Activated CD8-positive, alpha-beta T cell treated with anti-CD3 and anti-CD28 coated beads, Interleukin-2, amount 10 ng/mL, durations not matched to agents 7 days and 5 days (primary cell): ENCODE results near the gene LBHD2. TPM values are rescaled to one million over a fixed set of nuclear protein-coding genes. Genes with fewer than 3 reads are reported as not detected.

Experiments used
- ATAC-seq: fragments of 150-1000 bp; cut with Tn5 transposase; one replicate; pipeline ENCODE4 v1.10.0; 2021; ENCODE audit warnings: moderate library complexity
- CTCF ChIA-PET: fragments of 350-600 bp; sonication (Branson Sonifier 250); formaldehyde crosslinking; loops from one replicate; lab custom pipeline; 2021; ENCODE audit warnings: antibody characterized with exemption; lab: Charles Lee
- POLR2A ChIA-PET: fragments of 350-600 bp; sonication (Branson Sonifier 250); formaldehyde crosslinking; loops from one replicate; lab custom pipeline; 2021; ENCODE audit warnings: antibody characterized with exemption; lab: Charles Lee
- DNase-seq: peaks from one replicate; pipeline ENCODE4 v3.0.0-alpha.2; 2020
- H3K27ac Mint-ChIP-seq: one replicate; pipeline ENCODE4 v1.8.0; 2021; ENCODE audit warnings: mild to moderate bottlenecking, mixed read lengths
- H3K27me3 Mint-ChIP-seq: one replicate; pipeline ENCODE4 v1.8.0; 2021; ENCODE audit warnings: low read depth, mixed read lengths
- H3K36me3 Mint-ChIP-seq: one replicate; pipeline ENCODE4 v1.8.0; 2021; ENCODE audit warnings: low read depth, mixed read lengths
- H3K4me1 Mint-ChIP-seq: one replicate; pipeline ENCODE4 v1.8.0; 2021; ENCODE audit warnings: low read depth, mixed read lengths
- H3K4me3 Mint-ChIP-seq: one replicate; pipeline ENCODE4 v1.8.0; 2021; ENCODE audit warnings: mild to moderate bottlenecking, mixed read lengths
- H3K9me3 Mint-ChIP-seq: one replicate; pipeline ENCODE4 v1.8.0; 2022; ENCODE audit warnings: mixed read lengths; ENCODE audit not compliant: insufficient read depth
- total RNA-seq, 2 experiments: library from RNA; stranded (reverse); gene quantifications; one replicate each; pipeline ENCODE4 v1.2.3, GENCODE V29; 2021

LBHD2 gene
- total RNA-seq, 2 experiments from 2014 or later = not detected

DNA sequence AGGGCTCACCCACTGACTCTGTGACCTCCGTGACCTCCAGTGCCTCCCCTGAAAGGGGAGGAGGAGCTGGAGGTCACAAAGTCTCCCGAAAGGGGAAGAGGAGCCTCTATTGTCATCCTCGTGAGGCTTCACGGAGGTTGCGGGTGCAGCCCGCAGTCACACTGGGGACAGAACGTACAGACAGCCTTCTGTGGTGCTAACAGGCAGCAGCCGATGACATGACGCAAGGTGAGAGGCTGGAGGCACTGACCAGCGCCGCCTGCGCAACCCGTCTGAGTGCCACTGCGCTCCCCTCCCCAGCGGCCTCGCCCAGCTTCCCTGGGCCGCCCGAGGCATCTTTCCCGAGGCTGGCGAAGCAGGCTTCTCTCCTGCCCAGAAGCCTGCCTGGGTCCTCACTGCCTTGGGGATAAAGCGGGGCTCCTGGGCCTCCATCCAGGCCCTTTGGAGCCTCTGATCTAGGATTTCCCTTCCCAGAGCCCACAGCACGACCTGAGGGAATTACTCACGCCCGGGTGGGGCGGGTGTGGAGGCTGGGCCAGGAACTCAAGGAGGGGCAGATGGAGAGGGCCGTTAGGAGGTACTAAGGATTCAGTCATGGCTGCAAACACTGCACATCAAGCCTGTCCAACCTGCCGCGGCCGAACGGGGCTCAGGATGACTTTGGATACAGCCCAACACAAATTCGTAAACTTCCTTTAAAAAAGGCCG lies 12.3 kb upstream of the LBHD2 start:
- ChIA-PET POLR2A (no interaction called here), CTCF (no interaction called here)
- no peak overlapping the region for H3K4me3 Mint-ChIP-seq

DNA sequence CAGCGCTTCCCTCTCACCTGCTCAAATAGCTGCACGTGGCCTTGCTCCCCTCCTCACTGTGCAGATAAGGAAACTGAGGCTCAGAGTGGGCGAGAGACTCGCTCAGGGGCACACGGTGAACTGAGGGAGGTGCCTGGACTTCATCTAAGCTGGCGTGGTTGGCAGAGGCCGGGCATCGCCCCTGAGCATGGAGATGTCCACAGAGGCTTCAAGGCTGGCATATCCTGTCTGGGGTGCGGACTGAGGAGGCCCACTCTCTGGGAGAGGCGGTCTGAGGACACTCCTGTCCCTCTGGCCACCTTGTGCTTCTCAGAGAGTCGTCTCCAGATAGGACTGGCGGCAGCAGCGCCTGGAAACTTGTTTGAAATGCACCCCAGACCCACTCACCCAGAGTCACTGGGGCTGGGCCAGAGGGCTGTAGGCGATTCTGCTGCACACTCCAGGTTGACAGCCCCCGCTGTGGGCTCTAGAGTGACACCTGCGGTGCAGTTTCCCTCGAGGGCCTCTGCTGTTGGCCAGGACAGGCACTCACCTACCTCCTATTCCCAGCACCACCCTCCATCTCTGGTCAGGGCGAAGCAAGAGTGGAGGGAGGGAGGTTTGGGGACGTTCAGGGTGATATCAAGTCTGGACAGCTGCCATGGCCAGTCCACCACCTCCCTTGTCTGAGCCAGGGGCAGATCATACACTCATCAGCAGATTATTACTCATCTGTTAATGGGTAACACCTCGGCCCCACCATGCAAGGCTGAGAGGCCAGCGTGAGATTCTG lies 11.2 kb upstream of the LBHD2 start:
- Mint-ChIP-seq H3K27me3 (peaks cover 5% of the 10 kb centered on the region), H3K36me3 (no peaks in the 10 kb centered on the region), H3K4me3 (no peak overlapping the region), H3K9me3 (no peaks in the 10 kb centered on the region), H3K4me1 (no peaks in the 10 kb centered on the region), H3K27ac (no peak overlapping the region)
- CTCF ChIA-PET = no interaction called here
- no peak for DNase-seq
- no peak for ATAC-seq
- POLR2A ChIA-PET = no interaction called here

More for the DNA sequence above, 12.3 kb upstream of the LBHD2 start:
- Mint-ChIP-seq H3K9me3 (no peaks in the 10 kb centered on the region), H3K4me1 (no peaks in the 10 kb centered on the region), H3K36me3 (no peaks in the 10 kb centered on the region), H3K27me3 (peaks cover 5% of the 10 kb centered on the region), H3K27ac (no peak overlapping the region)
- ATAC-seq (no peak), DNase-seq (no peak)

DNA sequence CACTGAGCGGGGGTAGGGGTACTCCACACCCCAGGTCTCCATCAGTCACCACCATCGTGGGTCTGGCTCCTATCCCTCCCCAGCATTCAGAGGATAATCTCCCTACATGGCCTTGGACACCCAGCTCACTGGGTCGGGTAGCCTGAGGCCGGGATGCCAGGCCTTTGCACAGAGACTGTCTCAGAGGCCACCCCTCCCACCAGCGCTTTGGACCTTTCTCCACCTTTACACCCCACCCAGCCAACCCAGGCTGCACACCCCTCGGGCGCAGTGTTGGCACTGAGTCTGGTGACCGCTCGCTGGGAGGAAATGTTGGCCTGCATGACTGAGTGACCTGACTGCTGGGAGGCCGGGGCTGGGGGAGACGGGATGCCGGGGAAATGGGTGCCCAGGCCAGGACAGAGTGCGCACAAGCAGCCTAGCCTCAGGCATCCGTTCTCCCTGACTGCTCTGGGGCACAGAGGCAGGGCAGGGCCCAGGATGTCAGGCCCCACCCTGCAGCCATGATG lies 10.6 kb upstream of the LBHD2 start:
- Mint-ChIP-seq H3K27me3 (peaks cover 5% of the 10 kb centered on the region), H3K4me3 (no peak overlapping the region), H3K36me3 (no peaks in the 10 kb centered on the region), H3K27ac (no peak overlapping the region), H3K9me3 (no peaks in the 10 kb centered on the region), H3K4me1 (no peaks in the 10 kb centered on the region)
- CTCF ChIA-PET = interaction anchor here (2.0 kb wide), 1 partner anchor 31 kb away, joined by 9 read pairs; no protein-coding TSS in a partner anchor
- no peak for DNase-seq
- POLR2A ChIA-PET = no interaction called here
- ATAC-seq = no peak

DNA sequence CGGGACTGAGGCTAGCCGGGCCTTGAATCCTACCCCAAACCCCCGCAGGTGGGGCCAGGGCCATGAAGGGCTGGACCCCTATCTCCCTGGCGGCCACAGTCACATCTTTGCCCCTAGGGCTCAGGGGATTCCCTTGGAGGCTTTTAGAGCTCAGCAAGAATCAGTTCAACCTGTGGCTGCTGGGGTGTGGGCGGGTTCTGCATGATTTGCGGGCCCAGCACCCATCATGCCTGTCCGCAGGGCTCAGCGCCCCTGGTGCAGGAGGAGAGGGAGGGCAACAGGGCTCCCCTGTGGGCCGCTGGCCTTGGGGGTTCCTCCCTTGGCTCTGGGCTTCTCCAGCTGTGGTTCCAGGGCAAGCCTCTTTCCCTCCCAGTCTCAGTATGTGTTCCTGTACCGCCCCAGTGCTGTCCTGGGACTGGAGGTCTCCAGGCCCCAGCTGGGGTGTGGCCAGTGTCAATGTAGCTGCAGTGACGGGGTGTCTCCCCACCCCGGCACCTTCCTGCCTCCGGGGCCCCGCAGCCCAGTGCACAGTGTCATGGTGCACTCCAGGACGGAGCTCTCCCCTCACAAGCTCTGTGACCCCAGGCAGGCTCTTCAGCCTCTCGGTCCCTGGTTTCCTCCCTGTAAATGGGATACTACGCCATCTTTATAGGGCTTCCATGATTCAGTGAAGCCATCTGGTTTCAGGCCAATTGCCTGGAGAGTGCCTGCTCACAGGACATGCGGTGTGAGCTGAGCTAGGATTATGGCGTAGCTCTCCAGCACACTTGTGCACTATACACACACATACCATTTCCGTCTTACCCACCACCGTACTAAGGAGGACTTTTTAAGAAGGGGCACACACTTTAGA lies 9.9 kb upstream of the LBHD2 start:
- no peaks in the 10 kb centered on the region for H3K36me3 Mint-ChIP-seq
- ATAC-seq = no peak
- DNase-seq = no peak
- H3K9me3 Mint-ChIP-seq = no peaks in the 10 kb centered on the region
- POLR2A ChIA-PET = no interaction called here
- H3K4me1 Mint-ChIP-seq = no peaks in the 10 kb centered on the region
- H3K27me3 Mint-ChIP-seq = peaks cover 5% of the 10 kb centered on the region
- H3K4me3 Mint-ChIP-seq = no peak overlapping the region
- CTCF ChIA-PET = interaction anchor here (1.0 to 2.0 kb wide), 4 partner anchors 22 to 112 kb away, joined by 3 to 9 read pairs (median 4); no protein-coding TSS in a partner anchor
- no peak overlapping the region for H3K27ac Mint-ChIP-seq

DNA sequence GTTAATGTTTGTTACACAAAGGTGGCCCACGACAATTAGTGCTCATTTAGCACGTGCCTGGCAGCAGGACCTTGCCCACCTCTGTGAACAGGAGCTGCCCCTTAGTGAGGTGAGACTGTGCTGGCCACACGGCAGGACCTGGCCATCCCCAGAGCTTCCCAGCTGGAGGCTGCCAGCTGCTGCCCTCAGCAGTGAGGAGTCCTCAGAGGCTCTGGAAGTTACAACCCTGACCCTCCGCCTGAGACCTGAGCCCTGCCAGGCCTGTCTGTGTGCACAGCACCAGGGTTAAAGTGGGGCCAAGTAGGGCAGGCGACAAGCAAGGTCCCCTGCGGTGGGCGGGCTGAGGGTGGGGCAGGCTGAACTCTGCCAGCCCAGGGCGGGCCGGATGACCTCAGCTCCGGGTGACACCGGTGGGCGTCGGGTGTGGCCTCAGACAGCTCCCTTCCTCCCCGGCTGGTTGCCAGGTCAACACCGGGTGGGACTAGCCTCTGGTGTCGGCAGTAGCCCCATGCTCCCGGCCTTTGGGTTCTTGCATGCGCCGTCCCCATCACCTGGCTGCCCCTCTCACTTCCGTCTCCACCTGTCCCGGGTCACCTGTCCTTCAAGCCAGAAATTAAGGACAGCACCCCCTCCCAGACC lies 9.2 kb upstream of the LBHD2 start:
- no peak for DNase-seq
- Mint-ChIP-seq H3K4me3 (no peak overlapping the region), H3K9me3 (no peaks in the 10 kb centered on the region), H3K27ac (no peak overlapping the region), H3K27me3 (peaks cover 5% of the 10 kb centered on the region), H3K36me3 (no peaks in the 10 kb centered on the region), H3K4me1 (no peaks in the 10 kb centered on the region)
- ChIA-PET POLR2A (no interaction called here), CTCF (interaction anchor here (1.0 to 2.0 kb wide), 4 partner anchors 21 to 111 kb away, joined by 3 to 9 read pairs (median 4); no protein-coding TSS in a partner anchor)
- ATAC-seq = no peak

DNA sequence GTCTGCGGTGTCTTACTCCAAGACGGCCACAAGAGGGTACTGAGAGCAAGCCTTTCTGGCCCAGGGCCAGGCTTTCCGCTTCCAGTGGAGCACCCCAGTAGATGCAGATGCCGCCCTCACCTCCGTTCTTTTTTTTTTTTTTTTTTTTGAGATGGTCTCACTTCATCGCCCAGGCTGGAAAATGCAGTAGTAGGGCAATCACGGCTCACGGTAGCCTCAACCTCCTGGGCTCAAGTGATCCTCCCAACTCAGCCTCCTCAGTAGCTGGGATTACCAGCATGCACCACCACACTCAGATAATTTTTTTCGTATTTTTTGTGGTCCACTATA lies 5.6 kb upstream of the LBHD2 start:
- ATAC-seq = peak; percentile 74
- peaks cover 5% of the 10 kb centered on the region for H3K27me3 Mint-ChIP-seq
- POLR2A ChIA-PET = no interaction called here

DNA sequence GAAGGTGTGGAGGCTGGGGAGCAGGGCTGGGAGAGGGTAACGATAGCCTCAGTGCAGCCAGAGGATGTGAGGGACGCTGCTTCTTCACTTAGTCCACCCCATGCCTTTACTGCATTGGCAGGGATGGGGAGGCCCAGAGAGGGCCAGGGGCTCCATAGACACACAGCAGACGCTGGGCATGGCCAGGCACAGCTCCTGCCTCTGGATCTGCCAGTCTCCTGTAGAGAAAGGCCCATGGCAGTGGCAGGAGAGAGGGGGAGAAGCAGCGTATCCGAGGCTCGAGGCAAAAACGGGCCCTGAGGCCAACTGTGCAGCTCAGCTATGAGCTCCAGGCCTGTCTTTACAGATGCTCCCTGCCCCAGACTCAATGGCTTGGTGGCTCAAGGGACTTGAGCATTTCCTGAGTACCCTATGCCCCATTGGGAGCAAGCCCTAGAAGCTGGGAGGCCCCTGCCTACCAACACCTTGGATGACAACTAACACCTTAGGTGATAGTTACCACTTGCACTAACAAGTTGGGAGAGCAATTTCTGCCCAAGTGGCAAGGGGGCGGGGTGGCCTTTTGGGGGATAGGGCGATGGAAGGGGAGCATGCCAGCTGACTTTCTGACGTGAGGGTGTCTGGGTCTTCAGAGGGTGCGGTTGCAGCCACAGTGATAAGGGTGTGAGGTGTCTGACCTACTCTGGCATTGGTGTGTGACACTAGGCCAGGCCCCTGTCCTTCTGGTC lies 5.0 kb upstream of the LBHD2 start:
- Mint-ChIP-seq H3K27ac (no peak overlapping the region), H3K36me3 (no peaks in the 10 kb centered on the region), H3K9me3 (no peaks in the 10 kb centered on the region), H3K4me3 (no peak overlapping the region), H3K27me3 (peaks cover 5% of the 10 kb centered on the region), H3K4me1 (no peaks in the 10 kb centered on the region)
- POLR2A ChIA-PET = no interaction called here
- DNase-seq = no peak
- ATAC-seq = no peak
- CTCF ChIA-PET = interaction anchor here (1.1 to 2.8 kb wide), 2 partner anchors 26 to 384 kb away, joined by 6 to 14 read pairs; no protein-coding TSS in a partner anchor

More for the DNA sequence above, 5.6 kb upstream of the LBHD2 start:
- Mint-ChIP-seq H3K4me1 (no peaks in the 10 kb centered on the region), H3K36me3 (no peaks in the 10 kb centered on the region), H3K4me3 (no peak overlapping the region), H3K27ac (no peak overlapping the region), H3K9me3 (no peaks in the 10 kb centered on the region)
- CTCF ChIA-PET = interaction anchor here (1.1 to 2.8 kb wide), 3 partner anchors 15 to 384 kb away, joined by 3 to 14 read pairs (median 6); no protein-coding TSS in a partner anchor
- DNase-seq = peak; percentile 82

DNA sequence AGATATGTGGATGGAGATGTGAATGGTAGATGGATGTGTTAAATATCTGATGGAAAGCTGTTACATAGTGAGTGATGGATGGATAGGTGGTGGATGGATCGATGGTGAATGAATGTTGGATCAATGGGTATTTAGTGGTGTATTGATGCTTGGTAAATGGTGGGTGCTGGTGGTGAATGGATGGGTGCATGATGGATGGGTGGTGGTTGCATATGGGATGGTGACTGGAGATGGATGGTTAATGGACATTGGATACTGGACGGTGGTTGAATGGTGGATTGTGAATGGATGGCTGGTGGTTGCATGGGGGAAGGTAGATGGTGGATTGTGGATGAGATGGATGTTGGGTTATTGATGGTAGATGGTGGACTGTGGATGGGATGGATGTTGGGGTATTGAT lies 2.1 kb upstream of the LBHD2 start:
- peaks cover 6% of the 10 kb centered on the region for H3K27me3 Mint-ChIP-seq
- H3K4me1 Mint-ChIP-seq = no peaks in the 10 kb centered on the region
- no peak for ATAC-seq
- no peaks in the 10 kb centered on the region for H3K9me3 Mint-ChIP-seq
- no peak overlapping the region for H3K27ac Mint-ChIP-seq
- no peak overlapping the region for H3K4me3 Mint-ChIP-seq
- DNase-seq = no peak
- CTCF ChIA-PET = no interaction called here
- no peaks in the 10 kb centered on the region for H3K36me3 Mint-ChIP-seq
- POLR2A ChIA-PET = no interaction called here

DNA sequence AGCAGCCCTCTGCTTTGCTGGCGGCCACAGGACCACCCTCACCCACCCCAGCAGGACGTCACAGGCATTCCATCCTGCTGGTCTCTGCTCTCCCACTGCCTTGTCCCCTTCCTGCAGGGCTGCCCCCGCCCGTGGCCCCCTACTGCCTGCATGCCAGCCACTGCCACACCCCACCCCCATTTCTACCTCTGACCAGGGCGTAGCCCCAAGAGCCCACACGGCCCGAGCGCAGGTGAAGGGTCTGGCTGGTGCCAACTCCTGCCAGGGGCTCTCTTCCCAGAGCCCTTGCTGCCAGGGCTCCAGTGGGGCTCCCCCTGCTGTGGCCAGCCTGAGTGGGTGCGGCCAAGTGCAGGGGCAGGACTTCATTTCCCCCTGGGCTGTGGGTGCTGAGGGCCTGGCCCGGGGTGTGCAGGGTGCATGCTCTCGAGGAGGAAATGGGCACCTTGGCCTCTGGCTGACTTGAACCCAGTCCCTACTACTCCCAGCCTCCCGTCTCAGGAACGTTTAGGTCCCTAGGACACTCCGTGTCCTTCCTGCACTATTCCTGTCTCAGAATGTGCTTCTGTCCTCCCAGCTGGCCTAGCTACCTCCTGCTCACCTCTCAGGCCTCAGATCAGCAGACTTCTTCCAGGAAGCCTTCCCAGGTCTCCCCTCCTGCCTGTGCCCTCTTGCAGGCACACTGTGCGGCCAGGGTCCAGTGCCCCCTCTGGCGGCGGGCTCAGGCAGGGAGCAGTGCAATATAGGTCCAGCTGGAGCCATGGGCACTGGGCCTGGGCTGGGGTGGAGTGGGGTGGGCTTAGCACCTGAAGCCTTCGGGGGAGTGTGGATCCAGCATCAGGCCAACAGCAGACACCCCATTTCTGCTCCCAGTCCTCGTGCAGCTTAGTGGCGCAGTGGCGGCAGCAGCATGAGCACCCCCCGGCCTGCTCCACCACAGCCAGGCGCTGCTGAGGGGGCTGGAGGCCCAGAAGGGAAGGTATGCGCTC lies 1.4 kb downstream of the LBHD2 start:
- H3K36me3 Mint-ChIP-seq = no peaks in the 10 kb centered on the region
- H3K4me3 Mint-ChIP-seq = no peak overlapping the region
- H3K9me3 Mint-ChIP-seq = no peaks in the 10 kb centered on the region
- no peak for DNase-seq
- ATAC-seq = no peak
- peaks cover 6% of the 10 kb centered on the region for H3K27me3 Mint-ChIP-seq
- no peak overlapping the region for H3K27ac Mint-ChIP-seq
- CTCF ChIA-PET = no interaction called here
- POLR2A ChIA-PET = interaction anchor here (0.6 kb wide), 1 partner anchor 749 kb away, joined by 5 read pairs; no protein-coding TSS in a partner anchor
- H3K4me1 Mint-ChIP-seq = no peaks in the 10 kb centered on the region
